ENCODE measurements around the gene WDR86.

WDR86 gene

GRCh38 chr7:151349507-151349853 lies 60.4 kb downstream of the WDR86 start:
- no peak for DNase-seq (ENCODE audit: low spot score)

GRCh38 chr7:151348970-151349369 lies 60.9 kb downstream of the WDR86 start:
- DNase-seq (ENCODE audit: low spot score) = no peak

- DNase-seq (ENCODE audit: low spot score) = no peak
Observed at GRCh38 chr7:151347200-151347599, 62.6 kb downstream of the WDR86 start.

GRCh38 chr7:151346470-151346769 lies 63.4 kb downstream of the WDR86 start:
- DNase-seq (ENCODE audit: low spot score) = no peak

- DNase-seq (ENCODE audit: low spot score) = no peak
Observed at GRCh38 chr7:151345576-151346469, 64.0 kb downstream of the WDR86 start.

- DNase-seq (ENCODE audit: low spot score) = no peak
Observed at GRCh38 chr7:151343516-151343915, 66.3 kb downstream of the WDR86 start.

GRCh38 chr7:151342811-151343210 lies 67.0 kb downstream of the WDR86 start:
- no peak for DNase-seq (ENCODE audit: low spot score)

GRCh38 chr7:151342102-151342646 lies 67.7 kb downstream of the WDR86 start:
- no peak for DNase-seq (ENCODE audit: low spot score)

- peak; percentile 97 for DNase-seq (ENCODE audit: low spot score)
Observed at GRCh38 chr7:151341357-151342101, 68.3 kb downstream of the WDR86 start, which contains the start of gene NUB1. NUB1 (plus strand) TSS chr7:151341812; CDS start chr7:151345350, 3,538 bp downstream.

- no peak for DNase-seq (ENCODE audit: low spot score)
Observed at GRCh38 chr7:151340794-151341356, 69.0 kb downstream of the WDR86 start.

GRCh38 chr7:151339651-151340382 lies 70.0 kb downstream of the WDR86 start:
- no peak for DNase-seq (ENCODE audit: low spot score)

- DNase-seq (ENCODE audit: low spot score) = no peak
Observed at GRCh38 chr7:151338809-151339208, 71.0 kb downstream of the WDR86 start.

GRCh38 chr7:151337346-151337745 lies 72.5 kb downstream of the WDR86 start:
- DNase-seq (ENCODE audit: low spot score) = no peak

GRCh38 chr7:151336027-151336708 lies 73.7 kb downstream of the WDR86 start:
- DNase-seq (ENCODE audit: low spot score) = no peak

GRCh38 chr7:151334628-151335027 lies 75.2 kb downstream of the WDR86 start:
- DNase-seq (ENCODE audit: low spot score) = no peak

All from ecto neural progenitor cell (in vitro differentiated cells).